ENCODE measurements around the gene UTP14A.

UTP14A gene

DNA sequence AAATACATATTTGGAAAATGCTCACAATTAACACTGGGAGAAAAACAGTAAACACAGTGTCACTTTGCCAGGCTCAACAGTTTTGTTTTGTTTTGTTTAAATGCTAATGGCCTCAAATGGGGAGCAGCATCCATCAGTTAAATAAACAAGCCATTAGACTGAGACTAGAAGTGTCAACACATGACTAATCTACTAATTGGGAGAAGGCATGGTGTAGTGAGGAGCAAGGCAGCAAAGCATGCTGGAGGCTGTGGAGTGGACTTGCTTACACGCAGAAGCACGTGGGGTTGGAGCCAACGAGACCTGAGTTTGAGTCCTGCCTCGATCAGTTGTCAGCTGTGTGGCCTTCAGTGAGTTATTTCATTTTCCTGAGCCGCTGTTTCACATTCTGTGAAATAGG is 29.0 kb downstream of the UTP14A start:
- no peak overlapping the region for H3K9ac ChIP-seq (ENCODE audit: low read length)
- no peaks in the 10 kb centered on the region for H3K9me2 ChIP-seq (replicated peaks; ENCODE audit: insufficient read depth, low read length)
- TF ChIP-seq, protein P1, sequence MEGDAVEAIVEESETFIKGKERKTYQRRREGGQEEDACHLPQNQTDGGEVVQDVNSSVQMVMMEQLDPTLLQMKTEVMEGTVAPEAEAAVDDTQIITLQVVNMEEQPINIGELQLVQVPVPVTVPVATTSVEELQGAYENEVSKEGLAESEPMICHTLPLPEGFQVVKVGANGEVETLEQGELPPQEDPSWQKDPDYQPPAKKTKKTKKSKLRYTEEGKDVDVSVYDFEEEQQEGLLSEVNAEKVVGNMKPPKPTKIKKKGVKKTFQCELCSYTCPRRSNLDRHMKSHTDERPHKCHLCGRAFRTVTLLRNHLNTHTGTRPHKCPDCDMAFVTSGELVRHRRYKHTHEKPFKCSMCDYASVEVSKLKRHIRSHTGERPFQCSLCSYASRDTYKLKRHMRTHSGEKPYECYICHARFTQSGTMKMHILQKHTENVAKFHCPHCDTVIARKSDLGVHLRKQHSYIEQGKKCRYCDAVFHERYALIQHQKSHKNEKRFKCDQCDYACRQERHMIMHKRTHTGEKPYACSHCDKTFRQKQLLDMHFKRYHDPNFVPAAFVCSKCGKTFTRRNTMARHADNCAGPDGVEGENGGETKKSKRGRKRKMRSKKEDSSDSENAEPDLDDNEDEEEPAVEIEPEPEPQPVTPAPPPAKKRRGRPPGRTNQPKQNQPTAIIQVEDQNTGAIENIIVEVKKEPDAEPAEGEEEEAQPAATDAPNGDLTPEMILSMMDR (IDR thresholded peaks at IDR 0.05; ENCODE audit: low read length): no peak
- no peak for TF ChIP-seq EZH2phosphoT487 (IDR thresholded peaks at IDR 0.05; ENCODE audit: low read length)
- no peak for TF ChIP-seq EZH2 (optimal IDR thresholded peaks at IDR 0.05; ENCODE audit: low read depth, low read length)
- H3K36me3 ChIP-seq (replicated peaks; ENCODE audit: insufficient read depth, low read length): no peaks in the 10 kb centered on the region
- no peaks in the 10 kb centered on the region for H4K20me1 ChIP-seq (ENCODE audit: insufficient read depth, low read length)
- no peak overlapping the region for H3K4me2 ChIP-seq (ENCODE audit: low read depth, low read length)
- H2AFZ ChIP-seq (ENCODE audit: low read length): no peak overlapping the region
- H3F3A ChIP-seq (ENCODE audit: insufficient read depth, low read length): peaks cover 13% of the 10 kb centered on the region
- no peaks in the 10 kb centered on the region for H3K27me3 ChIP-seq (replicated peaks; ENCODE audit: insufficient read depth, low read length)
- H3K9me3 ChIP-seq (replicated peaks; ENCODE audit: insufficient read depth, low read length): no peaks in the 10 kb centered on the region
- no peaks in the 10 kb centered on the region for H3K4me1 ChIP-seq (ENCODE audit: low read length)
- no peak overlapping the region for H3K27ac ChIP-seq (ENCODE audit: low read length)
- DNase-seq: no peak
- H3K4me3 ChIP-seq (ENCODE audit: low read length): no peak overlapping the region
- no peaks in the 10 kb centered on the region for H3K79me2 ChIP-seq (ENCODE audit: low read length)

DNA sequence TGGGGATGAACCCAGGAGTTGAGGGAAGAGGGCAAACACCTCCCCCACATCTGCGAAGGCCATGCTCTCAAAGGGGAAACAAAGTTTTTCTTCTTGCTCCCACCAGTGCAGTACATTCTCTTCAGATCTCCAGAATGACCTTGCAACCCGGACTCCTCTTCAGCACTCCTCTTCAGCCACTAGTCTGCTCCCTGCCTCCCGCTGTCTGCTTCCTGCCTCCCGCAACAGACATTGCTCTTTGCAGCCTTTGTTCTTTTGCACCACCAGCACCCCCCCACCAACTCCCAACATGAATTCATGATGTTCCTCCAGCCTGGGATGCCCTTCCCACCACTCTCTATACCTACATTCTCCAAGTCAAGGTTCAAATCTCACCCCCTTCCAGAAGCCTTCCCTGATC is 32.1 kb downstream of the UTP14A start:
- no peaks in the 10 kb centered on the region for H3K4me1 ChIP-seq (ENCODE audit: low read length)
- H2AFZ ChIP-seq (ENCODE audit: low read length): no peak overlapping the region
- H3K4me2 ChIP-seq (ENCODE audit: low read depth, low read length): no peak overlapping the region
- H3K27ac ChIP-seq (ENCODE audit: low read length): no peak overlapping the region
- no peaks in the 10 kb centered on the region for H3F3A ChIP-seq (ENCODE audit: insufficient read depth, low read length)
- no peaks in the 10 kb centered on the region for H3K36me3 ChIP-seq (replicated peaks; ENCODE audit: insufficient read depth, low read length)
- H3K79me2 ChIP-seq (ENCODE audit: low read length): no peaks in the 10 kb centered on the region
- H3K9me3 ChIP-seq (replicated peaks; ENCODE audit: insufficient read depth, low read length): no peaks in the 10 kb centered on the region
- H3K27me3 ChIP-seq (replicated peaks; ENCODE audit: insufficient read depth, low read length): no peaks in the 10 kb centered on the region
- no peaks in the 10 kb centered on the region for H4K20me1 ChIP-seq (ENCODE audit: insufficient read depth, low read length)
- no peak for DNase-seq
- no peaks in the 10 kb centered on the region for H3K9me2 ChIP-seq (replicated peaks; ENCODE audit: insufficient read depth, low read length)
- no peak overlapping the region for H3K9ac ChIP-seq (ENCODE audit: low read length)
- no peak for TF ChIP-seq EZH2 (optimal IDR thresholded peaks at IDR 0.05; ENCODE audit: low read depth, low read length)
- TF ChIP-seq, protein P1 (IDR thresholded peaks at IDR 0.05; ENCODE audit: low read length): no peak
- no peak for TF ChIP-seq EZH2phosphoT487 (IDR thresholded peaks at IDR 0.05; ENCODE audit: low read length)
- H3K4me3 ChIP-seq (ENCODE audit: low read length): no peak overlapping the region

DNA sequence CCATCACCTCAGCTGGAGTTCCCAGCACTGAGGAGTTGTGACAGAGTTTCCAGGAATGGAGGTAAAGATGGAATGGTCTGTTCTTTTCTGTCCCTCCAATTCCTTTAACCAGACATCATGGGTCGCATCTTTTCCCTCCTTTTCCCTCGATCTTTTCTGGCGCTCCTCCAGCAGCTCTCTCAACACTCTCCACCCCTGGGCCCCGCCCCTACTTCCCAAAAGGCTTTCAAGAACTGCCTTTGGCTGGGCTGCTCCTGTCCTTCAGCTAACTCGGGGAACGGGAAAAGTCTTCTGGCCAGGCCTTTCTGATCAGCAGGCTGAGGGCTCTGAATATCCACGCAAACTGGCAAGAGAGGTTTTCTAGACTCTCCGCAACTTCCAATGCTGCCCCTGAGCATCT is 34.0 kb downstream of the UTP14A start:
- no peak for DNase-seq
- no peaks in the 10 kb centered on the region for H3K4me1 ChIP-seq (ENCODE audit: low read length)
- TF ChIP-seq EZH2 (optimal IDR thresholded peaks at IDR 0.05; ENCODE audit: low read depth, low read length) (no peak), EZH2phosphoT487 (IDR thresholded peaks at IDR 0.05; ENCODE audit: low read length) (no peak)
- TF ChIP-seq, protein P1 (IDR thresholded peaks at IDR 0.05; ENCODE audit: low read length): no peak

More for the DNA sequence above, 34.0 kb downstream of the UTP14A start:
- H3K27ac ChIP-seq (ENCODE audit: low read length): no peak overlapping the region
- H2AFZ ChIP-seq (ENCODE audit: low read length): no peak overlapping the region
- H3K36me3 ChIP-seq (replicated peaks; ENCODE audit: insufficient read depth, low read length): no peaks in the 10 kb centered on the region
- no peaks in the 10 kb centered on the region for H4K20me1 ChIP-seq (ENCODE audit: insufficient read depth, low read length)
- no peaks in the 10 kb centered on the region for H3K9me2 ChIP-seq (replicated peaks; ENCODE audit: insufficient read depth, low read length)
- H3K79me2 ChIP-seq (ENCODE audit: low read length): no peaks in the 10 kb centered on the region
- H3K9me3 ChIP-seq (replicated peaks; ENCODE audit: insufficient read depth, low read length): no peaks in the 10 kb centered on the region
- H3K4me2 ChIP-seq (ENCODE audit: low read depth, low read length): no peak overlapping the region
- no peak overlapping the region for H3K9ac ChIP-seq (ENCODE audit: low read length)
- H3K27me3 ChIP-seq (replicated peaks; ENCODE audit: insufficient read depth, low read length): no peaks in the 10 kb centered on the region
- no peaks in the 10 kb centered on the region for H3F3A ChIP-seq (ENCODE audit: insufficient read depth, low read length)
- no peak overlapping the region for H3K4me3 ChIP-seq (ENCODE audit: low read length)

Data from MM.1S (cell line).